BLaER1 (cell line): ENCODE measurements around the gene STRN.
"Not testable (repeated sequence)": the region's sequence is repeated elsewhere in the genome, so short reads cannot be mapped to it uniquely, and the experiment has no call there.

Source experiments
- H3K27ac ChIP-seq: shearing (Covaris generic); formaldehyde crosslinking; 2 replicates; pipeline ENCODE4 v1.8.1; 2022
- H3K27me3 ChIP-seq: shearing (Covaris generic); formaldehyde crosslinking; 2 replicates; pipeline ENCODE4 v1.8.1; 2022
- H3K36me3 ChIP-seq: shearing (Covaris generic); formaldehyde crosslinking; 2 replicates; pipeline ENCODE4 v1.8.1; 2022
- H3K4me1 ChIP-seq: shearing (Covaris generic); formaldehyde crosslinking; 2 replicates; pipeline ENCODE4 v1.8.1; 2022
- H3K4me2 ChIP-seq: shearing (Covaris generic); formaldehyde crosslinking; 2 replicates; pipeline ENCODE4 v1.8.1; 2022
- H3K4me3 ChIP-seq: shearing (Covaris generic); formaldehyde crosslinking; 2 replicates; pipeline ENCODE4 v1.8.1; 2022
- H3K9ac ChIP-seq: shearing (Covaris generic); formaldehyde crosslinking; 2 replicates; pipeline ENCODE4 v1.8.1; 2022
- H3K9me3 ChIP-seq: shearing (Covaris generic); formaldehyde crosslinking; 2 replicates; pipeline ENCODE4 v1.8.1; 2022
- H4K20me1 ChIP-seq: shearing (Covaris generic); formaldehyde crosslinking; 2 replicates; pipeline ENCODE4 v1.8.1; 2022
- Cebpa-rat ChIP-seq: shearing (Covaris generic); IDR thresholded peaks from 2 replicates; pipeline ENCODE4 v1.8.1; 2022

STRN gene

GRCh38 chr2:36966370-36967235 lies at the start of gene STRN:
TSS of gene STRN (minus strand) at chr2:36966536. CDS start at chr2:36966463, 73 bp downstream.
- Histone ChIP-seq H4K20me1 (peaks cover 39% of the 10 kb centered on the region), H3K9ac (peak within 1 kb of the TSS; percentile 86), H3K27ac (peak within 1 kb of the TSS; percentile 87), H3K27me3 (no peaks in the 10 kb centered on the region), H3K4me2 (peak within 1 kb of the TSS; percentile 83), H3K4me1 (peaks cover 38% of the 10 kb centered on the region), H3K4me3 (peak within 1 kb of the TSS; percentile 96), H3K36me3 (peaks cover 1% of the 10 kb centered on the region; the same call in 1 of the 2 replicates), H3K9me3 (no peaks in the 10 kb centered on the region)
- no peak for TF ChIP-seq Cebpa-rat

GRCh38 chr2:37013315-37013641 lies 46.9 kb upstream of the STRN start:
- peak overlapping the region; percentile 34 for H3K4me2 ChIP-seq
- H3K4me3 ChIP-seq: no peak overlapping the region

GRCh38 chr2:37011130-37011529 lies 44.8 kb upstream of the STRN start:
- TF ChIP-seq Cebpa-rat: no peak
- peaks cover 21% of the 10 kb centered on the region for H3K4me1 ChIP-seq
- no peaks in the 10 kb centered on the region for H3K27me3 ChIP-seq
- H4K20me1 ChIP-seq: no peaks in the 10 kb centered on the region
- H3K4me2 ChIP-seq: no peak overlapping the region
- no peak overlapping the region for H3K4me3 ChIP-seq
- peaks cover 66% of the 10 kb centered on the region for H3K36me3 ChIP-seq
- H3K27ac ChIP-seq: no peak overlapping the region
- no peak overlapping the region for H3K9ac ChIP-seq
- H3K9me3 ChIP-seq: no peaks in the 10 kb centered on the region

More at GRCh38 chr2:37013315-37013641, 46.9 kb upstream of the STRN start:
- H4K20me1 ChIP-seq: no peaks in the 10 kb centered on the region
- H3K9me3 ChIP-seq: no peaks in the 10 kb centered on the region
- H3K27me3 ChIP-seq: no peaks in the 10 kb centered on the region
- TF ChIP-seq Cebpa-rat: no peak
- peaks cover 21% of the 10 kb centered on the region for H3K4me1 ChIP-seq
- peaks cover 62% of the 10 kb centered on the region for H3K36me3 ChIP-seq
- H3K27ac ChIP-seq: peak overlapping the region; percentile 23; the same call in 1 of the 2 replicates
- no peak overlapping the region for H3K9ac ChIP-seq

- no peak for TF ChIP-seq Cebpa-rat
These were observed 39.0 kb upstream of the STRN start for GRCh38 chr2:37005118-37005868.

GRCh38 chr2:37000988-37001556 lies 34.7 kb upstream of the STRN start:
- no peaks in the 10 kb centered on the region for H3K27me3 ChIP-seq
- peaks cover 86% of the 10 kb centered on the region for H3K36me3 ChIP-seq
- H3K27ac ChIP-seq: no peak overlapping the region
- H3K4me2 ChIP-seq: no peak overlapping the region
- no peaks in the 10 kb centered on the region for H3K4me1 ChIP-seq
- H3K4me3 ChIP-seq: no peak overlapping the region
- no peaks in the 10 kb centered on the region for H4K20me1 ChIP-seq
- no peaks in the 10 kb centered on the region for H3K9me3 ChIP-seq
- no peak for TF ChIP-seq Cebpa-rat
- H3K9ac ChIP-seq: no peak overlapping the region

More at GRCh38 chr2:37005118-37005868, 39.0 kb upstream of the STRN start:
- Histone ChIP-seq H3K4me1 (no peaks in the 10 kb centered on the region), H4K20me1 (no peaks in the 10 kb centered on the region), H3K9me3 (no peaks in the 10 kb centered on the region), H3K27ac (no peak overlapping the region), H3K36me3 (peaks cover 81% of the 10 kb centered on the region), H3K27me3 (no peaks in the 10 kb centered on the region), H3K4me2 (no peak overlapping the region), H3K4me3 (no peak overlapping the region), H3K9ac (no peak overlapping the region)

GRCh38 chr2:37000318-37000717 lies 34.0 kb upstream of the STRN start:
- peaks cover 85% of the 10 kb centered on the region for H3K36me3 ChIP-seq
- H3K9ac ChIP-seq: no peak overlapping the region
- H3K27ac ChIP-seq: no peak overlapping the region
- H3K4me1 ChIP-seq: no peaks in the 10 kb centered on the region
- H3K4me3 ChIP-seq: no peak overlapping the region
- no peaks in the 10 kb centered on the region for H3K9me3 ChIP-seq
- H4K20me1 ChIP-seq: no peaks in the 10 kb centered on the region
- no peaks in the 10 kb centered on the region for H3K27me3 ChIP-seq
- no peak for TF ChIP-seq Cebpa-rat
- H3K4me2 ChIP-seq: no peak overlapping the region

GRCh38 chr2:36999416-36999815 lies 33.1 kb upstream of the STRN start:
- not testable (repeated sequence) for H3K4me2 ChIP-seq

GRCh38 chr2:36993841-36994620 lies 27.7 kb upstream of the STRN start:
- Histone ChIP-seq H3K9ac (no peak overlapping the region), H3K27ac (no peak overlapping the region), H3K27me3 (no peaks in the 10 kb centered on the region), H3K4me3 (no peak overlapping the region), H3K4me1 (no peaks in the 10 kb centered on the region), H3K9me3 (no peaks in the 10 kb centered on the region), H3K4me2 (no peak overlapping the region), H4K20me1 (no peaks in the 10 kb centered on the region), H3K36me3 (peaks cover 38% of the 10 kb centered on the region)
- TF ChIP-seq Cebpa-rat: no peak

More at GRCh38 chr2:36999416-36999815, 33.1 kb upstream of the STRN start:
- H3K27ac ChIP-seq, H3K4me1 ChIP-seq, H3K9ac ChIP-seq, H3K27me3 ChIP-seq, H4K20me1 ChIP-seq, H3K9me3 ChIP-seq, H3K4me3 ChIP-seq: not testable (repeated sequence)
- H3K36me3 ChIP-seq: peaks cover 80% of the 10 kb centered on the region

- Histone ChIP-seq H3K36me3 (peaks cover 26% of the 10 kb centered on the region), H3K27me3 (no peaks in the 10 kb centered on the region), H3K27ac (no peak overlapping the region), H3K9ac (no peak overlapping the region), H3K9me3 (no peaks in the 10 kb centered on the region), H3K4me2 (no peak overlapping the region), H4K20me1 (no peaks in the 10 kb centered on the region), H3K4me1 (no peaks in the 10 kb centered on the region), H3K4me3 (no peak overlapping the region)
- no peak for TF ChIP-seq Cebpa-rat
These were observed 21.7 kb upstream of the STRN start for GRCh38 chr2:36988008-36988407.
